ENCODE measurements around the gene SLC43A2.

DNA sequence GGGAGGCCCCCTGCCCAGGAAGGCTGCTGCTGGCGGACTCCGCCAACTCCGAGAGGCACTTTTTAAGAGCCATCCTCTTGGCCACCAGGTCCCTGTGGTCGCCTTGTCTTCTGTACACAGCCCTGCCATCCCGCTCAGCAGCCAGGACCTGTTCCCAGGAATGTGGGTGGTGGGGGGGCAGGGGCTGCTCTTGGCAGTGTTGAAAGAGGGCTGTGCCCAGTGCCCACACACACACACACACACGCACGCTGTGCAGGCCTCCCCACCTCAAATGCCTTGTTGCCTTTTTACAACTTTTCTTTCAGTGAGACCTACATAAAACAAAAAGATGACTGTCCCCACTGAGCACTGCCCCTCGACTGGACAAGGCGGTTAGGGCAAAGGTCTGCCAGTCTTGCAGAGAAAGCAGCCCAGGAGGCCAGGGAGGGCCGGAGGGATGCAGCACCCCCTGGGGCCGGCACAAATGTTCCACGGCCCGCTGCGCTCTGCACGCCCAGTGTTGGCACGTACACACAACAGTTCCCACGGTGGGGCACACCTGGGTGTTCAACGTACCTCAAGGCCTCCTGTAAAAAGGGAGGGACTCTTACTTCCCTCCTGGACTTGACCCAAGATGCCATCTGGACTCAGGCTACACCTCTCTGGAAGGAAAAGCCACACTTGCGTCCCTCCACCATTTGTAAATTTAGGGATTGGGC is 47.5 kb downstream of the SLC43A2 start:
- no peak for TF ChIP-seq CTCF (IDR thresholded peaks at IDR 0.05)
- TF ChIP-seq POLR2A (IDR thresholded peaks at IDR 0.05): no peak

All from Peyer's patch (tissue), 4 donors.